Liver (tissue), 9 donors: ENCODE data around the gene DUSP23. TPM values are rescaled to one million over a fixed set of nuclear protein-coding genes. Genes with fewer than 3 reads are reported as not detected.

ENCODE experiments used
- DNase-seq: peaks from one replicate; pipeline ENCODE4 v3.0.0-alpha.2; 2017; ENCODE audit warnings: low spot score
- H3K27ac ChIP-seq, 2 donors: one replicate each; pipeline ENCODE4 v1.7.0; 2013; ENCODE audit warnings: inconsistent platforms in 2 of 2, low read length in 2 of 2, control low read depth in 1 of 2, low read depth in 1 of 2, mild to moderate bottlenecking in 1 of 2
- H3K27me3 ChIP-seq, 4 donors: one replicate each; pipeline versions ENCODE4 v1.6.1 to v1.7.0; 2013; ENCODE audit warnings: low read length in 3 of 4, inconsistent platforms in 1 of 4, mild to moderate bottlenecking in 1 of 4, moderate library complexity in 1 of 4; ENCODE audit not compliant: control insufficient read depth in 4 of 4, insufficient read depth in 4 of 4
- H3K36me3 ChIP-seq, 4 donors: one replicate each; pipeline versions ENCODE4 v1.6.1 to v1.7.0; 2013; ENCODE audit warnings: low read length in 3 of 4, mild to moderate bottlenecking in 3 of 4, low read depth in 1 of 4, moderate library complexity in 1 of 4; ENCODE audit not compliant: control insufficient read depth in 4 of 4, insufficient read depth in 3 of 4
- H3K4me1 ChIP-seq, 4 donors: one replicate each; pipeline versions ENCODE4 v1.6.1 to v1.7.0; 2013; ENCODE audit warnings: low read length in 3 of 4, mild to moderate bottlenecking in 3 of 4, moderate library complexity in 1 of 4; ENCODE audit not compliant: control insufficient read depth in 4 of 4, insufficient read depth in 4 of 4
- H3K4me3 ChIP-seq, 3 donors: one replicate each; pipeline versions ENCODE4 v1.6.1 to v1.7.0; 2013; ENCODE audit warnings: low read length in 3 of 3, control low read depth in 1 of 3, low read depth in 1 of 3, mild to moderate bottlenecking in 1 of 3
- H3K9ac ChIP-seq, 2 donors: one replicate each; pipeline ENCODE4 v1.7.0; 2013; ENCODE audit warnings: low read length in 2 of 2, mild to moderate bottlenecking in 2 of 2, moderate library complexity in 2 of 2, control low read depth in 1 of 2, low read depth in 1 of 2
- H3K9me3 ChIP-seq, 4 donors: one replicate each; pipeline versions ENCODE4 v1.6.1 to v1.7.0; 2013; ENCODE audit warnings: low read length in 3 of 4; ENCODE audit not compliant: control insufficient read depth in 4 of 4
- EGR1 ChIP-seq, 2 donors: IDR thresholded peaks; 2 replicates each; pipeline ENCODE4 v1.6.1; 2016 to 2018; ENCODE audit warnings: antibody characterized with exemption in 2 of 2, low read depth in 2 of 2
- FOXA1 ChIP-seq: IDR thresholded peaks from 2 replicates; pipeline ENCODE4 v1.6.1; 2016; ENCODE audit warnings: antibody characterized with exemption
- FOXA2 ChIP-seq: IDR thresholded peaks from 2 replicates; pipeline ENCODE4 v1.6.1; 2016; ENCODE audit warnings: antibody characterized with exemption
- GABPA ChIP-seq, 2 donors: IDR thresholded peaks in 1 of 2; conservative IDR thresholded peaks in 1 of 2; 2 replicates each; pipeline ENCODE4 v1.6.1; 2016; ENCODE audit warnings: antibody characterized with exemption in 2 of 2, mild to moderate bottlenecking in 1 of 2, moderate library complexity in 1 of 2
- HNF4A ChIP-seq, 2 donors: conservative IDR thresholded peaks; 2 replicates each; pipeline ENCODE4 v1.6.1; 2016; ENCODE audit warnings: antibody characterized with exemption in 2 of 2, mild to moderate bottlenecking in 2 of 2
- HNF4G ChIP-seq: IDR thresholded peaks from 2 replicates; pipeline ENCODE4 v1.6.1; 2016; ENCODE audit warnings: antibody characterized with exemption
- JUND ChIP-seq, 2 donors: IDR thresholded peaks; 2 replicates each; pipeline ENCODE4 v1.6.1; 2016; ENCODE audit warnings: antibody characterized with exemption in 2 of 2
- MAX ChIP-seq: IDR thresholded peaks from 2 replicates; pipeline ENCODE4 v1.6.1; 2016; ENCODE audit warnings: antibody characterized with exemption
- NR2F2 ChIP-seq: IDR thresholded peaks from 2 replicates; pipeline ENCODE4 v1.6.1; 2016; ENCODE audit warnings: antibody characterized with exemption
- RAD21 ChIP-seq, 2 donors: IDR thresholded peaks; 2 replicates each; pipeline ENCODE4 v1.6.1; 2016; ENCODE audit warnings: antibody characterized with exemption in 2 of 2, mild to moderate bottlenecking in 2 of 2
- REST ChIP-seq: IDR thresholded peaks from 2 replicates; pipeline ENCODE4 v1.6.1; 2016; ENCODE audit warnings: antibody characterized with exemption, mild to moderate bottlenecking
- RXRA ChIP-seq, 2 donors: IDR thresholded peaks; 2 replicates each; pipeline ENCODE4 v1.6.1; 2017 to 2018; ENCODE audit warnings: antibody characterized with exemption in 2 of 2, mild to moderate bottlenecking in 1 of 2
- SP1 ChIP-seq: IDR thresholded peaks from 2 replicates; pipeline ENCODE4 v1.6.1; 2018; ENCODE audit warnings: antibody characterized with exemption, mild to moderate bottlenecking
- TAF1 ChIP-seq: conservative IDR thresholded peaks from 2 replicates; pipeline ENCODE4 v1.6.1; 2016; ENCODE audit warnings: antibody characterized with exemption, mild to moderate bottlenecking
- YY1 ChIP-seq: IDR thresholded peaks from 2 replicates; pipeline ENCODE4 v1.6.1; 2016; ENCODE audit warnings: antibody characterized with exemption, mild to moderate bottlenecking
- ZBTB33 ChIP-seq: IDR thresholded peaks from 2 replicates; pipeline ENCODE4 v1.6.1; 2016; ENCODE audit warnings: antibody characterized with exemption
- WGBS: extraction: QIAGEN DNeasy Blood & Tissue Kit; methylation state at CpG from one replicate; pipeline ENCODE4 v1.1.7; 2013; 5-methylcytosine and 5-hydroxymethylcytosine counted together
- polyA plus RNA-seq, 2 donors: library from polyadenylated mRNA; stranded (reverse) in 1 of 2; unstranded in 1 of 2; fragments of 200-250 nt in 1 of 2; fragments of >200 nt in 1 of 2; fragmentation: Nextera tagmentation in 1 of 2; extraction: Ambion mirVana in 1 of 2; gene quantifications; one replicate each; pipeline versions ENCODE4 v1.2.1 to v1.2.3, GENCODE V29; 2013 to 2015
- total RNA-seq, 2 donors: library from RNA; depleted of rRNA; stranded (reverse); fragments of >200 nt; gene quantifications; one replicate each; pipeline ENCODE4 v1.2.3, GENCODE V29; 2014
- TF ChIP-seq, protein P1 (sequence below): fragments of 150-350 bp; IDR thresholded peaks from 2 replicates; pipeline ENCODE4 v1.5.1; 2017; ENCODE audit warnings: improper control_type of control experiment, low read depth, low read length; ENCODE audit not compliant: missing input control
- TF ChIP-seq, protein P2 (sequence below): IDR thresholded peaks from 2 replicates; pipeline ENCODE4 v1.6.1; 2016; ENCODE audit warnings: antibody characterized with exemption
- donor health status: healthy.
- donor health status: healthy.
- donor health status: healthy.
- donor health status: healthy.
- donor health status: healthy.

Gene DUSP23
- total and polyA plus RNA-seq, 4 donors, result 26.6 to 192 (median 113) TPM

GRCh38 chr1:159775716-159776115 is 5.0 kb upstream of the DUSP23 start:
- Histone ChIP-seq H3K4me1 (peaks cover 3 to 17% (median 5%) of the 10 kb centered on the region in 4 donors), H3K9ac (no peak overlapping the region), H3K36me3 (no peaks in the 10 kb centered on the region), H3K9me3 (no peaks in the 10 kb centered on the region), H3K4me3 (no peak overlapping the region), H3K27ac (no peak overlapping the region), H3K27me3 (no peaks in the 10 kb centered on the region)
- DNase-seq, result no peak
- TF ChIP-seq FOXA1, result no peak
- TF ChIP-seq RXRA (IDR thresholded peaks at IDR 0.05), result no peak
- TF ChIP-seq RAD21 (IDR thresholded peaks at IDR 0.05), result peak; percentile 81 to 82
- TF ChIP-seq YY1, result peak; percentile 38
- TF ChIP-seq, protein P1, sequence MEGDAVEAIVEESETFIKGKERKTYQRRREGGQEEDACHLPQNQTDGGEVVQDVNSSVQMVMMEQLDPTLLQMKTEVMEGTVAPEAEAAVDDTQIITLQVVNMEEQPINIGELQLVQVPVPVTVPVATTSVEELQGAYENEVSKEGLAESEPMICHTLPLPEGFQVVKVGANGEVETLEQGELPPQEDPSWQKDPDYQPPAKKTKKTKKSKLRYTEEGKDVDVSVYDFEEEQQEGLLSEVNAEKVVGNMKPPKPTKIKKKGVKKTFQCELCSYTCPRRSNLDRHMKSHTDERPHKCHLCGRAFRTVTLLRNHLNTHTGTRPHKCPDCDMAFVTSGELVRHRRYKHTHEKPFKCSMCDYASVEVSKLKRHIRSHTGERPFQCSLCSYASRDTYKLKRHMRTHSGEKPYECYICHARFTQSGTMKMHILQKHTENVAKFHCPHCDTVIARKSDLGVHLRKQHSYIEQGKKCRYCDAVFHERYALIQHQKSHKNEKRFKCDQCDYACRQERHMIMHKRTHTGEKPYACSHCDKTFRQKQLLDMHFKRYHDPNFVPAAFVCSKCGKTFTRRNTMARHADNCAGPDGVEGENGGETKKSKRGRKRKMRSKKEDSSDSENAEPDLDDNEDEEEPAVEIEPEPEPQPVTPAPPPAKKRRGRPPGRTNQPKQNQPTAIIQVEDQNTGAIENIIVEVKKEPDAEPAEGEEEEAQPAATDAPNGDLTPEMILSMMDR, result peak; percentile 36
- WGBS, result 40% methylated on average over 2 of the region's 2 CpGs

DNA sequence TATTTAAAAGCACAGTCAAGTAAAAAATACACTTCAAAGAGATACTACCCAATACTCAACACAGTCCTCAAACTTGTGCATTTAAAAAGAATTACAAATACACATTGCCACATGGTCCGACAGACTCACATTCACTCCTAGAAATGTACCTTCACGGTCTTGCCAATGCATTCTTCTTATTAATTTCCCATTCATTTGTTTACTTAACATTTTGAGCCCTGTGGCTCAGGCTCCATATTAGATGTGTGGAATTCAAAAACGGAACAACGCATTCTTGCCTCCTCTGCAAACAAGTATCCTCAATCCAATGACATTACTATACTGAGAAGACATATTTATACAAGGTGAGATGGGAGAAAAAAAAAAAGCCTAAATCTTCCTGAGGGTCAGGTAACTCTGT is 2.5 kb upstream of the DUSP23 start:
- Histone ChIP-seq H3K4me1 (peaks cover 3 to 33% (median 12%) of the 10 kb centered on the region in 4 donors), H3K9me3 (no peaks in the 10 kb centered on the region), H3K27me3 (no peaks in the 10 kb centered on the region), H3K9ac (no peak overlapping the region), H3K27ac (no peak overlapping the region), H3K36me3 (no peaks in the 10 kb centered on the region), H3K4me3 (no peak overlapping the region)
- DNase-seq, result no peak
- WGBS, result 97% methylated on average over 4 of the region's 4 CpGs
- TF ChIP-seq FOXA1 (no peak), JUND (IDR thresholded peaks at IDR 0.05) (no peak), GABPA (IDR thresholded peaks at IDR 0.05 in 1 of 2, conservative IDR thresholded peaks at IDR 0.05 in 1 of 2) (no peak), REST (no peak), ZBTB33 (no peak), HNF4A (conservative IDR thresholded peaks at IDR 0.05) (no peak), MAX (no peak), NR2F2 (no peak), YY1 (no peak), EGR1 (IDR thresholded peaks at IDR 0.05; ENCODE audit: low read depth in 2 of 2) (no peak), FOXA2 (no peak), SP1 (no peak), HNF4G (no peak), RXRA (IDR thresholded peaks at IDR 0.05) (no peak), TAF1 (no peak), RAD21 (IDR thresholded peaks at IDR 0.05) (no peak)
- TF ChIP-seq, protein P2, sequence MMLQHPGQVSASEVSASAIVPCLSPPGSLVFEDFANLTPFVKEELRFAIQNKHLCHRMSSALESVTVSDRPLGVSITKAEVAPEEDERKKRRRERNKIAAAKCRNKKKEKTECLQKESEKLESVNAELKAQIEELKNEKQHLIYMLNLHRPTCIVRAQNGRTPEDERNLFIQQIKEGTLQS, result no peak
- TF ChIP-seq, protein P1, result no peak
